ENCODE data around the gene RIPK1.

Gene RIPK1

DNA sequence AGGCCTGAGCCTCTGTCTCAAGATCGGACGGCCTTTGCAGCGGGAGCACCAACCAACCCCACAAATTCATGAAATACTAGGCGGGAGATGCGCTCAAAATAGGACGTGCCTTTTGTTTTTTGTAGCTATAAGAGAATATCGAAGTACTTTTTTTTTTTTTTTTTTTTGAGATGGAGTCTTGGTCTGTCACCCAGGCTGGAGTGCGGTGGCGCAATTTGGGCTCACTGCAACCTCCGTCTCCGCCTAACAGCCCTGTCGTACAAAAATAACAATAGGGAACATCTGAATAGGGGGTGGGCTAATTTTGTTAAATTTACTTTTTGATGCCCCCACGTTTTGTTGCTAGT lies 94.9 kb downstream of the RIPK1 start:
- DNase-seq (ENCODE audit: low spot score), result no peak

DNA sequence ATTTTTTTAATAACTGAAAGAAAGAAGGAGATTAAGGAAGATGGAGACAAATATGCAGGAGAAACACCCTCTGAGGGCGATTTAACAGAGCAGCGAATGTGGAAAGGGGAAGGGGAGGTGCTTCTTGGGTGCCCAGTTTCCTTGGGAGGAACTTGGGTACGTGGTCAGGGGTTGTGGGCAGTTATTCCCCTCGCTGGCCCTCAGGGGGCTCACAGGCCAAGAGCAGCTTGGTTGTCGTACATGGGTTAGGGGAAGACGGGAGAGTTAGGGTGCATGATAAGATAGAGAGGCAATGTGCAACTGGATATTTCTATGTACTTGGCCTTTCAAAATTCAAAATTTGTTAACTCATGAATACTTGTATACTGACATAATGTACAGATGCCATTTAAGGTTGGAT lies 96.1 kb downstream of the RIPK1 start:
- no peak for DNase-seq (ENCODE audit: low spot score)

Measured in CD4-positive, alpha-beta T cell treated with Interleukin-15 for 4 hours (primary cell).